ENCODE data around the gene HMGA1. TPM values are rescaled to one million over a fixed set of nuclear protein-coding genes. Genes with fewer than 3 reads are reported as not detected.
"Not testable (repeated sequence)": the region's sequence is repeated elsewhere in the genome, so short reads cannot be mapped to it uniquely, and the experiment has no call there.

The HMGA1 gene
- total and polyA plus RNA-seq, 10 of the 15 experiments (the other 5 are each of a cell fraction or from before 2014, with no cell fraction given): 13.4 to 885 (median 508) TPM

DNA sequence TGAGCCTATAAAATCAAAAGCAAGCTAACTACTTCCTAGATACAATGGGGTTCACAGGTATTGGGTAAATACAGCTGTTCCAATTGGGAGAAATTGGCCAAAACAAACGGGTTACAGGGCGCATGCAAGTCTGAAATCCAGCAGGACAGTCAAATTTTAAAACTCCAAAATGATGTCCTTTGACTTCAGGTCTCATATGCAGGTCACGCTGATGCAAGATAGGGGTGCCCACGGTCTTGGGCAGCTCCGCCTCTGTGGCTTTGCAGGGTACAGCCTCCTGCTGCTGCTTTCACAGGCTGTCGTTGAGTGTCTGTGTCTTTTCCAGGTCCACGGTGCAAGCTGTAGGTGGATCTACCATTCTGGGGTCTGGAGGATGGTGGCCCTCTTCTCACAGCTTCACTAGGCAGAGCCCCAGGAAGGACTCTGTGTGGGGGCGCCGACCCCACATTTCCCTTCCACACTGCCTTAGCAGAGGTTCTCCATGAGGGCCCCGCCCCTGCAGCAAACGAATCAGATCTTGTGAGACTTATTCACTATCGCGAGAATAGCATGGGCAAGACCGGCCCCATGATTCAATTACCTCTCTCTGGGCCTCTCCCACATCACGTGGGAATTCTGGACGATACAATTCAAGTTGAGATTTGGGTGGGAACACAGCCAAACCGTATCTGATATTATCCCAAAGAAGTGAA, 24.0 kb downstream of the HMGA1 start:
- no peak for DNase-seq (ENCODE audit: low read depth, low spot score)

DNA sequence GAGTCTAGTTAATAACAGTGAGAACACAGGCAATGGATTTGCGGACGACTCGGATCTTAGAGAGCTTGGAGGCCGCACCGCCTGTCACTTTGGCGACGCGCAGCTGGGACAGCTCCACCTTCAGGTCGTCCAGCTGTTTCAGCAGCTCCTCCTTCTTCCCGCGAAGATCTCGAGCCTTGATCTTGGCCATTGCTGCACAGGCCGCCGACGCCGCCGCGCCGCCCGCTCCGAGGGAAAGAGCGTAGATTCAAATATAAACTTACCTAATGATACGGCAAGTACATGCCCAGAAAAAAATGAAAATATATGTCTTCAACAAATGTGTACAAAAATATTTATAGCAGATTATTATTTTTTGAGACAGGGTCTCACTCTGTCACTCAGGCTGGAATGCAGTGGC, 26.8 kb downstream of the HMGA1 start:
- H3K36me3 ChIP-seq (ENCODE audit: control insufficient read depth in 2 of 2, insufficient read depth in 2 of 2, low read length in 1 of 2); POLR2A ChIA-PET; RAD21 ChIA-PET (ENCODE audit: unreplicated experiment); H3K4me2 ChIP-seq (ENCODE audit: control insufficient read depth, insufficient read depth); H3K4me3 ChIP-seq; H2AFZ ChIP-seq (ENCODE audit: control insufficient read depth, low read depth, low read length); intact Hi-C loops (cut with micrococcal nuclease; ENCODE audit: unreplicated experiment); DNase-seq (ENCODE audit: low read depth, low spot score); H3K9ac ChIP-seq (ENCODE audit: control insufficient read depth, insufficient read depth, low read length); H4K20me1 ChIP-seq (ENCODE audit: control insufficient read depth, insufficient read depth); H3K79me2 ChIP-seq (ENCODE audit: control insufficient read depth, insufficient read depth, low read length); in situ Hi-C loops (cut with MboI); FAIRE-seq; CTCF ChIA-PET; ATAC-seq; SMC1A ChIA-PET (ENCODE audit: uncharacterized antibody, unreplicated experiment); H3K27me3 ChIP-seq (replicated peaks in 1 of 2; ENCODE audit: control insufficient read depth in 2 of 2, insufficient read depth in 2 of 2, low read length in 1 of 2); H3K4me1 ChIP-seq (ENCODE audit: control insufficient read depth, insufficient read depth, low read length); H3K9me3 ChIP-seq (replicated peaks; ENCODE audit: control insufficient read depth, insufficient read depth, low read length); BruUV-seq (replicated peaks); H3K27ac ChIP-seq (ENCODE audit: control insufficient read depth, insufficient read depth): not testable (repeated sequence)
- WGBS (ENCODE audit: insufficient coverage, insufficient replicate concordance, low lambda C conversion rate, missing lambda C conversion rate): 94% methylated on average over 23 of the region's 23 CpGs

More for the DNA sequence above, 24.0 kb downstream of the HMGA1 start:
- Histone ChIP-seq H3K9ac (ENCODE audit: control insufficient read depth, insufficient read depth, low read length) (no peak overlapping the region), H3K27ac (ENCODE audit: control insufficient read depth, insufficient read depth) (no peak overlapping the region), H3K4me3 (no peak overlapping the region), H3K36me3 (ENCODE audit: control insufficient read depth in 2 of 2, insufficient read depth in 2 of 2, low read length in 1 of 2) (no peaks in the 10 kb centered on the region), H3K9me3 (replicated peaks; ENCODE audit: control insufficient read depth, insufficient read depth, low read length) (no peaks in the 10 kb centered on the region; the same call in 2 of the 3 replicates), H3K4me1 (ENCODE audit: control insufficient read depth, insufficient read depth, low read length) (no peaks in the 10 kb centered on the region), H3K27me3 (replicated peaks in 1 of 2; ENCODE audit: control insufficient read depth in 2 of 2, insufficient read depth in 2 of 2, low read length in 1 of 2) (no peaks in the 10 kb centered on the region), H3K4me2 (ENCODE audit: control insufficient read depth, insufficient read depth) (no peak overlapping the region), H2AFZ (ENCODE audit: control insufficient read depth, low read depth, low read length) (no peak overlapping the region), H3K79me2 (ENCODE audit: control insufficient read depth, insufficient read depth, low read length) (no peaks in the 10 kb centered on the region), H4K20me1 (ENCODE audit: control insufficient read depth, insufficient read depth) (no peaks in the 10 kb centered on the region)
- no TSS peak for BruUV-seq (replicated peaks)
- in situ Hi-C loops (cut with MboI) (no loop called here), intact Hi-C loops (cut with micrococcal nuclease; ENCODE audit: unreplicated experiment) (no loop called here)
- ATAC-seq (no peak), FAIRE-seq (no peak)
- TF ChIP-seq DPF2 (IDR thresholded peaks at IDR 0.05): no peak
- no peak for TF ChIP-seq EGR1 (IDR thresholded peaks at IDR 0.05; ENCODE audit: borderline replicate concordance in 1 of 2, low read depth in 2 of 2, low read length in 2 of 2)
- TF ChIP-seq ZNF217 (IDR thresholded peaks at IDR 0.05): no peak
- TF ChIP-seq MYC (IDR thresholded peaks at IDR 0.05; ENCODE audit: insufficient read depth, insufficient read length, insufficient replicate concordance, low read length, severe bottlenecking): no peak
- no peak for TF ChIP-seq NR2C1 (IDR thresholded peaks at IDR 0.05)
- TF ChIP-seq BRCA1 (IDR thresholded peaks at IDR 0.05; ENCODE audit: low read depth, low read length): no peak
- no peak for TF ChIP-seq KAT2A (conservative IDR thresholded peaks at IDR 0.05; ENCODE audit: control insufficient read depth, low read depth, low read length)
- TF ChIP-seq MYB (IDR thresholded peaks at IDR 0.05; ENCODE audit: borderline replicate concordance, low read depth, low read length): no peak
- RAD21 ChIA-PET (ENCODE audit: unreplicated experiment): no interaction called here
- SMC1A ChIA-PET (ENCODE audit: uncharacterized antibody, unreplicated experiment): no interaction called here
- CTCF ChIA-PET: no interaction called here
- 79% methylated on average over 17 of the region's 17 CpGs for WGBS (ENCODE audit: insufficient coverage, insufficient replicate concordance, low lambda C conversion rate, missing lambda C conversion rate)
- POLR2A ChIA-PET: no interaction called here

Data from GM12878 (cell line).